K562 (cell line): ENCODE results near the gene STYXL1. TPM values are rescaled to one million over a fixed set of nuclear protein-coding genes. Genes with fewer than 3 reads are reported as not detected.

Experiments
- ATAC-seq: fragments of 200-7000 bp; cut with Tn5 transposase; 3 replicates; pipeline ENCODE4 v1.9.1; 2020; ENCODE audit warnings: moderate library complexity
- BruUV-seq: library from RNA; stranded (reverse); fragments of 400-500 nt; replicated peaks from 2 replicates; lab custom pipeline; 2021; lab: Mats Ljungman, UMichigan
- CTCF ChIA-PET: fragments of 300-600 bp; formaldehyde crosslinking; extraction: SDS; loops from one replicate; lab custom pipeline; 2021; ENCODE audit warnings: low intra/inter-chr PET ratio; lab: Yijun Ruan, JAX
- POLR2A ChIA-PET: fragments of 300-600, 350-650 bp; sonication (Branson Sonifier 250); formaldehyde crosslinking; extraction: SDS; loops from one replicate; lab custom pipeline; 2021; ENCODE audit warnings: antibody characterized with exemption, inconsistent platforms; lab: Yijun Ruan, JAX
- DNase-seq, 4 experiments: peaks; one replicate each; pipeline versions ENCODE4 v3.0.0 to v3.0.0-alpha.2; 2011 to 2018; ENCODE audit warnings: low spot score in 3 of 4, mixed read lengths in 3 of 4; ENCODE audit errors: extremely low read depth in 1 of 4
- FAIRE-seq: peaks from 2 replicates; lab custom pipeline; 2011; peaks lifted over from hg19 to GRCh38; lab: Jason Lieb, UNC
- H2AFZ ChIP-seq: 2 replicates; pipeline ENCODE4 v1.6.0; 2011; ENCODE audit warnings: low read depth, low read length, control low read depth, inconsistent platforms
- H3K27ac ChIP-seq: fragments of 200-600 bp; 3 replicates; pipeline ENCODE4 v1.8.0; 2011; ENCODE audit warnings: low read depth, mild to moderate bottlenecking, control low read depth, inconsistent platforms, low read length, moderate library complexity, mixed read lengths; ENCODE audit errors: extremely low read depth
- H3K27me3 ChIP-seq, 2 experiments: fragments of 300-600 bp in 1 of 2; 2 replicates in 1 of 2; 3 replicates in 1 of 2; pipeline versions ENCODE4 v1.6.0 to v1.8.0; 2011; ENCODE audit warnings: inconsistent platforms in 2 of 2, low read length in 2 of 2, mild to moderate bottlenecking in 1 of 2, mixed read lengths in 1 of 2, moderate library complexity in 1 of 2; ENCODE audit not compliant: control insufficient read depth in 2 of 2, insufficient read depth in 2 of 2
- H3K36me3 ChIP-seq: fragments of 300-600 bp; 3 replicates; pipeline ENCODE4 v1.8.0; 2011; ENCODE audit warnings: mild to moderate bottlenecking, low read length, inconsistent platforms; ENCODE audit not compliant: control insufficient read depth, insufficient read depth
- H3K4me1 ChIP-seq, 2 experiments: fragments of 200-600 bp in 1 of 2; replicated peaks in 1 of 2; 2 replicates in 1 of 2; 3 replicates in 1 of 2; pipeline versions ENCODE4 v1.5.1 to v1.8.0; 2011; ENCODE audit warnings: inconsistent platforms in 2 of 2, low read length in 2 of 2, mild to moderate bottlenecking in 1 of 2, mixed read lengths in 1 of 2, moderate library complexity in 1 of 2; ENCODE audit not compliant: control insufficient read depth in 2 of 2, insufficient read depth in 2 of 2
- H3K4me2 ChIP-seq: 2 replicates; pipeline ENCODE4 v1.6.1; 2011; ENCODE audit warnings: low read length, control low read depth, inconsistent platforms, mixed read lengths; ENCODE audit not compliant: insufficient read depth
- H3K4me3 ChIP-seq: fragments of 200-600 bp; sonication (generic), shearing (Covaris generic); 2 replicates; pipeline ENCODE4 v1.5.1; 2016; ENCODE audit warnings: control low read depth, inconsistent platforms
- H3K79me2 ChIP-seq: fragments of 200-600 bp; 3 replicates; pipeline ENCODE4 v1.8.0; 2011; ENCODE audit warnings: low read length, inconsistent platforms; ENCODE audit not compliant: control insufficient read depth, insufficient read depth
- H3K9ac ChIP-seq, 2 experiments: 2 replicates each; pipeline versions ENCODE4 v1.6.0 to v1.6.1; 2011; ENCODE audit warnings: low read depth in 2 of 2, low read length in 2 of 2, control low read depth in 1 of 2, inconsistent platforms in 1 of 2, mild to moderate bottlenecking in 1 of 2, mixed read lengths in 1 of 2; ENCODE audit not compliant: insufficient read depth in 1 of 2
- H3K9me1 ChIP-seq: one replicate; pipeline ENCODE4 v1.6.0; 2011; ENCODE audit warnings: inconsistent platforms, mild to moderate bottlenecking, low read length, moderate library complexity; ENCODE audit not compliant: control insufficient read depth, insufficient read depth
- H3K9me3 ChIP-seq: replicated peaks from 2 replicates; pipeline ENCODE4 v1.5.1; 2011; ENCODE audit warnings: low read depth, low read length, inconsistent platforms; ENCODE audit not compliant: control insufficient read depth, insufficient read depth
- H4K20me1 ChIP-seq: replicated peaks from 2 replicates; pipeline ENCODE4 v1.6.1; 2011; ENCODE audit warnings: low read length, inconsistent platforms, mixed read lengths; ENCODE audit not compliant: control insufficient read depth, insufficient read depth
- ARID1B ChIP-seq: fragments of 450-650 bp; IDR thresholded peaks from 2 replicates; pipeline ENCODE4 v1.6.1; 2016; ENCODE audit warnings: antibody characterized with exemption, mild to moderate bottlenecking, inconsistent platforms
- CREM ChIP-seq: IDR thresholded peaks from 2 replicates; pipeline ENCODE4 v1.6.1; 2014; ENCODE audit warnings: antibody characterized with exemption, low read depth
- ELF4 ChIP-seq: fragments of 450-650 bp; formaldehyde crosslinking; IDR thresholded peaks from 2 replicates; pipeline ENCODE4 v1.4.0; 2022; ENCODE audit warnings: missing genetic modification characterization
- MTA1 ChIP-seq: fragments of 450-650 bp; IDR thresholded peaks from 2 replicates; pipeline ENCODE4 v1.6.1; 2017; ENCODE audit warnings: borderline replicate concordance
- NR3C1 ChIP-seq: sonication (generic); formaldehyde crosslinking; IDR thresholded peaks from 2 replicates; pipeline ENCODE4 v1.8.1; 2022; ENCODE audit warnings: missing genetic modification reagents
- PTTG1 ChIP-seq: fragments of 450-650 bp; IDR thresholded peaks from 2 replicates; pipeline ENCODE4 v1.6.1; 2016; ENCODE audit warnings: low read depth, mild to moderate bottlenecking, missing genetic modification characterization, missing compliant biosample characterization
- RBM34 ChIP-seq: fragments of 200-400 bp; formaldehyde crosslinking; IDR thresholded peaks from 2 replicates; pipeline ENCODE4 v1.6.1; 2018; ENCODE audit warnings: low read length, borderline replicate concordance; ENCODE audit not compliant: insufficient read depth
- RCOR1 ChIP-seq, 2 experiments: IDR thresholded peaks; 2 replicates each; pipeline ENCODE4 v1.6.1; 2012; ENCODE audit warnings: low read depth in 2 of 2, low read length in 2 of 2, borderline replicate concordance in 1 of 2, improper control_type of control experiment in 1 of 2
- RFX7 ChIP-seq: fragments of 250-450 bp; sonication (Bioruptor Pico); IDR thresholded peaks from 2 replicates; pipeline ENCODE4 v1.5.1; 2021; ENCODE audit warnings: mild to moderate bottlenecking
- SAFB ChIP-seq: fragments of 200-400 bp; formaldehyde crosslinking; IDR thresholded peaks from 2 replicates; pipeline ENCODE4 v1.6.1; 2017; ENCODE audit warnings: low read depth, low read length, borderline replicate concordance
- SLC30A9 ChIP-seq: fragments of 250-450 bp; sonication (Bioruptor Pico); IDR thresholded peaks from 2 replicates; pipeline ENCODE4 v1.8.0; 2022; ENCODE audit warnings: mild to moderate bottlenecking, moderate library complexity
- SREBF1 ChIP-seq: fragments of 150-350 bp; IDR thresholded peaks from 2 replicates; pipeline ENCODE4 v1.6.1; 2014; ENCODE audit warnings: antibody characterized with exemption, low read depth, low read length, borderline replicate concordance
- WGBS: fragments of 100-300 bp; shearing (Covaris generic); methylation state at CpG from one replicate; pipeline ENCODE4 v1.1.6; 2016; ENCODE audit warnings: low coverage, mixed read lengths; ENCODE audit not compliant: insufficient coverage; ENCODE audit errors: missing lambda C conversion rate; 5-methylcytosine and 5-hydroxymethylcytosine counted together
- in situ Hi-C: fragments of 300-500 bp; cut with MboI; formaldehyde crosslinking; loops from 4 replicates; pipeline ENCODE4 v1.15.0; 2018; ENCODE audit warnings: inconsistent platforms, mixed read lengths
- intact Hi-C: fragments of 100-400 bp; cut with micrococcal nuclease; formaldehyde crosslinking; loops from 2 replicates; pipeline ENCODE4 v1.14.2; 2022
- polyA plus RNA-seq, 8 experiments: library from polyadenylated mRNA; depleted of rRNA in 4 of 8; stranded (reverse) in 5 of 8; unstranded in 3 of 8; fragments of >200 nt; fragmentation: Nextera tagmentation in 2 of 8; fragmentation: Illumina TruSeq in 1 of 8; extraction: Ambion mirVana in 2 of 8; extraction: Trizol in 1 of 8; gene quantifications; 2 replicates each; pipeline versions ENCODE4 v1.2.1 to v1.2.3, GENCODE V29; 2011 to 2014; ENCODE audit warnings: inconsistent platforms in 1 of 8, missing spikeins in 1 of 8
- total RNA-seq, 7 experiments: library from RNA; depleted of rRNA in 6 of 7; stranded (reverse); fragments of >200 nt in 6 of 7; fragmentation: Illumina TruSeq in 2 of 7; extraction: Trizol in 2 of 7; gene quantifications; 2 replicates each; pipeline versions ENCODE4 v1.2.1 to v1.2.3, GENCODE V29; 2011 to 2021; ENCODE audit warnings: low replicate concordance in 1 of 7
- TF ChIP-seq, protein P1 (sequence below): fragments of 250-450 bp; sonication (Bioruptor Pico); IDR thresholded peaks from 2 replicates; pipeline ENCODE4 v1.4.0; 2020; ENCODE audit warnings: mild to moderate bottlenecking
- TF ChIP-seq, protein P2 (sequence below): fragments of 200-800 bp; sonication (Bioruptor generic); IDR thresholded peaks from 2 replicates; pipeline ENCODE4 v1.6.1; 2017; ENCODE audit warnings: missing genetic modification characterization, missing compliant biosample characterization

Gene STYXL1
- total and polyA plus RNA-seq, 9 of the 15 experiments (the other 6 are each of a cell fraction or from before 2014, with no cell fraction given), result 36.5 to 97.2 (median 49.9) TPM

DNA sequence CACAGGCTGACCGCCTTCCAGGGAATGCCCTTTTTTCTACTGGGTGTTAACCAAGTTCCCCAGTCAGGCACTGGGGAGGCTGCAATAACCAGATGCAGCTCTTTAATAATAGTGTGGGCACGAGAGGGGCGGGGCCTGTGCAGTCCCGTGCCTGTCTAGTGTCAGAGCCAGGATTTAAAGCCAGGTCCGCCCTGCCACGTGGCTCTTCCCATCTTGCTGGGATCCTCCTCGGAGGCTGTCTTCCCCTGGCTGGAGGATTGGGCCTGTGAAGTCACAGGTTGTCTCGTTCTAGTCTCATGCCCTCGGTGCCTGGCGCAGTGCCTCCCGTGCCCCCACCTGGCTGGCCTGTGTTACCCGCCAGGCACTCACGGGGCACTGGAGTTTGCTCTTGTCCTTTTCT lies 78.6 kb downstream of the STYXL1 start:
- ATAC-seq (no peak), DNase-seq (no peak), FAIRE-seq (no peak)
- no peak overlapping the region; a peak in 1 of 4 replicates for H3K9ac ChIP-seq
- peaks cover 8 to 36% of the 10 kb centered on the region in 2 experiments; a peak in 3 of 5 replicates for H3K4me1 ChIP-seq
- ChIA-PET POLR2A (interaction anchor here (1.1 kb wide), 1 partner anchor 20 kb away, joined by 3 read pairs; no protein-coding TSS in a partner anchor), CTCF (no interaction called here)
- no peaks in the 10 kb centered on the region for H3K79me2 ChIP-seq
- no peak overlapping the region for H2AFZ ChIP-seq
- no TSS peak for BruUV-seq
- WGBS, result 90% methylated on average over 13 of the region's 13 CpGs
- no peaks in the 10 kb centered on the region for H3K27me3 ChIP-seq
- no peak overlapping the region for H3K4me2 ChIP-seq
- H3K27ac ChIP-seq, result no peak overlapping the region
- H3K4me3 ChIP-seq, result no peak overlapping the region
- H3K9me1 ChIP-seq, result peaks cover 2% of the 10 kb centered on the region
- H4K20me1 ChIP-seq, result no peaks in the 10 kb centered on the region
- H3K36me3 ChIP-seq, result peaks cover 45% of the 10 kb centered on the region; the same call in 2 of the 3 replicates
- TF ChIP-seq ARID1B, result no peak
- no peak for TF ChIP-seq ELF4 (CRISPR knock-in tag)
- TF ChIP-seq PTTG1 (tag), result no peak
- TF ChIP-seq MTA1, result no peak
- TF ChIP-seq CREM, result no peak
- TF ChIP-seq RFX7 (CRISPR knock-in tag), result no peak
- TF ChIP-seq SLC30A9 (CRISPR knock-in tag), result no peak
- TF ChIP-seq, protein P1, sequence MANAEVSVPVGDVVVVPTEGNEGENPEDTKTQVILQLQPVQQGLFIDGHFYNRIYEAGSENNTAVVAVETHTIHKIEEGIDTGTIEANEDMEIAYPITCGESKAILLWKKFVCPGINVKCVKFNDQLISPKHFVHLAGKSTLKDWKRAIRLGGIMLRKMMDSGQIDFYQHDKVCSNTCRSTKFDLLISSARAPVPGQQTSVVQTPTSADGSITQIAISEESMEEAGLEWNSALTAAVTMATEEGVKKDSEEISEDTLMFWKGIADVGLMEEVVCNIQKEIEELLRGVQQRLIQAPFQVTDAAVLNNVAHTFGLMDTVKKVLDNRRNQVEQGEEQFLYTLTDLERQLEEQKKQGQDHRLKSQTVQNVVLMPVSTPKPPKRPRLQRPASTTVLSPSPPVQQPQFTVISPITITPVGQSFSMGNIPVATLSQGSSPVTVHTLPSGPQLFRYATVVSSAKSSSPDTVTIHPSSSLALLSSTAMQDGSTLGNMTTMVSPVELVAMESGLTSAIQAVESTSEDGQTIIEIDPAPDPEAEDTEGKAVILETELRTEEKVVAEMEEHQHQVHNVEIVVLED (CRISPR knock-in tag), result no peak
- no peak for TF ChIP-seq SREBF1
- TF ChIP-seq SAFB, result no peak
- no peak for TF ChIP-seq NR3C1 (CRISPR knock-in tag)
- TF ChIP-seq, protein P2, sequence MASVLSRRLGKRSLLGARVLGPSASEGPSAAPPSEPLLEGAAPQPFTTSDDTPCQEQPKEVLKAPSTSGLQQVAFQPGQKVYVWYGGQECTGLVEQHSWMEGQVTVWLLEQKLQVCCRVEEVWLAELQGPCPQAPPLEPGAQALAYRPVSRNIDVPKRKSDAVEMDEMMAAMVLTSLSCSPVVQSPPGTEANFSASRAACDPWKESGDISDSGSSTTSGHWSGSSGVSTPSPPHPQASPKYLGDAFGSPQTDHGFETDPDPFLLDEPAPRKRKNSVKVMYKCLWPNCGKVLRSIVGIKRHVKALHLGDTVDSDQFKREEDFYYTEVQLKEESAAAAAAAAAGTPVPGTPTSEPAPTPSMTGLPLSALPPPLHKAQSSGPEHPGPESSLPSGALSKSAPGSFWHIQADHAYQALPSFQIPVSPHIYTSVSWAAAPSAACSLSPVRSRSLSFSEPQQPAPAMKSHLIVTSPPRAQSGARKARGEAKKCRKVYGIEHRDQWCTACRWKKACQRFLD, result no peak
- no peak for TF ChIP-seq RCOR1 (IDR thresholded peaks at IDR 0.05; ENCODE audit: borderline replicate concordance in 1 of 2, low read depth in 2 of 2, low read length in 2 of 2)
- TF ChIP-seq RBM34, result no peak
- intact Hi-C loops, result no loop called here
- in situ Hi-C loops, result no loop called here
- H3K9me3 ChIP-seq, result no peaks in the 10 kb centered on the region
